ENCODE results near the gene GPR75.

- TF ChIP-seq POLR2A (IDR thresholded peaks at IDR 0.05) = no peak
- no peak for TF ChIP-seq CTCF (IDR thresholded peaks at IDR 0.05)
- TF ChIP-seq EP300 (IDR thresholded peaks at IDR 0.05; ENCODE audit: low read depth) = no peak
- no peak for TF ChIP-seq POLR2AphosphoS5 (IDR thresholded peaks at IDR 0.05)
Measured at GRCh38 chr2:53901192-53901591, 41.4 kb upstream of the GPR75 start.

Measured in transverse colon (tissue), 4 donors.